NOMO-1 (cell line): ENCODE results near the gene SLC39A12.
A peak's percentile ranks its signal among the peaks of the same experiment; 100 is the strongest.

ENCODE experiments used
- DNase-seq, 2 experiments: peaks; one replicate each; lab custom pipeline; 2025; ENCODE audit not compliant: unreplicated experiment in 2 of 2; lab: John Stamatoyannopoulos, UW

The SLC39A12 gene

DNA sequence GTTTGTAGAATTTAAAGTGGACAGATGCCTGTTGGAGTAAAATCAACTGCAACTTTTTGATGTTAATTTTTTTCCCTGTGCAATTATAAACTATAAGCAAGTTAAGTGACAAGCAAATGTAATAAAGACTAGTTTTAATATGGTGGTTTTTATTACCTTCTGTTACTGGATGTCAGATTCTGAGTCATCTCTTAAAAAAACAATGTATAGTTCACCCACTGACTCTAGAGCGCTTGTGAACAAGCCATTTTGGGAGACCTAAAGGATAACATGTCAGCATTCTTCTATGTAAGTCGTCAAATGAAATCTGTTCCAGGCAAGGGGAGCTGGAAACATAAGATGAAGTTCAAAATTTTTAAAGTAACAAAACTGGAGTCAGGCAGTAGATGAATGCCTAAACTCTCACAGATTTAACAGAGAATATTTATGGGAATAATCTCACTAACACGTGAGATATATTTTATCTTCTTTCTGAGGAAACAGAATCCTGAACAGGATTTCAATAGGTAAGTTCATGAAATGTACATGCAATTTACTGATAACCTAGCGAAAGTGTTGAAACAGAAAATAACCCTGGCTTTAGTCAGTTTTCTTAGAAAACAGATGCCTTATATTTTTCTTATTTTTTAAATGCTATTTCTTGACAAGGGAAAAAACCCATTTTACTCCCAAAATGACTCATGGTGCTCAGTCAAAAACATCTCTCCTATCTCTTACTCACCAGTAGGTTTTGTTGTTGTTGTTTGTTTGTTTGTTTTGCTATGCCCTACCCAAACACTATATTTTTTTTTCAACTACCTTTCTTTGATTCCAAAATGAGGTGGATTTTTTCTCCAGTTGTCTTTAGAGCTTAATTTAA lies 91.7 kb downstream of the SLC39A12 start:
- no peak for DNase-seq

DNA sequence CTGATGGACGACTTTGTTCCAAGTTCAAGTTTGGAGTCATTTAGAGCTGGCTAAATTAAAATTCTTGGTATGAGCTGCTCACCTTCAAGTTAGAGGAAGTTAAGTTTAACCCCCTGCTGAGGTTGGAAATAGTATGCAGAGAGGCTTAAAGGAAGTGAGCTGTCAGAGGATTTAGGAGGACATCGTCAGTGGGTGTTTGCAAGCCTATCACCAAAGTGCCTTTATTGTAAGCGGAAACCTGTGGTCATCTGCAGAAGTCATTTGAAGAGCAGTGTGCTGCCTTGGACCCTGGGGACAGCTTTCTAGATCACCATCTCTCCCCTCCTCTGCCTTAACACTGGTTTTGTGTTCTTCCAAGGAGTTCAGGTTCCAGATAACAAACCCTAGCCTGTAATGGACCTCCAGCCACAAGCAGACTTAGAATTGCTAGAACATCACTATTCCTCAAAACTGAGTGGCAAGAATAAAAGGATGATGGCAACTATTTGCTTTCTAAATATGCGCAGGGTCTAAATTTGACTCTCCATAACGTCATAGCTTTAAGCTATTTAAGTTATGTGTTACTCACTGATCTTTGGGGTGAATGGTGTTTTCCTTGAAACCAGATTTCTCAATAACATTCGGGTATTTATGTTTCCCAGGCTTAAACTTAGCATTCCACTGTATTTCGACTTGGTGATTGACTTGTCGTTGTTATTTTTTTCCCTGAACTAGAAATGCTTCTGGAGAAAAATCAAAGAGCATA lies 93.4 kb downstream of the SLC39A12 start:
- DNase-seq, result peak; percentile 81 to 93

DNA sequence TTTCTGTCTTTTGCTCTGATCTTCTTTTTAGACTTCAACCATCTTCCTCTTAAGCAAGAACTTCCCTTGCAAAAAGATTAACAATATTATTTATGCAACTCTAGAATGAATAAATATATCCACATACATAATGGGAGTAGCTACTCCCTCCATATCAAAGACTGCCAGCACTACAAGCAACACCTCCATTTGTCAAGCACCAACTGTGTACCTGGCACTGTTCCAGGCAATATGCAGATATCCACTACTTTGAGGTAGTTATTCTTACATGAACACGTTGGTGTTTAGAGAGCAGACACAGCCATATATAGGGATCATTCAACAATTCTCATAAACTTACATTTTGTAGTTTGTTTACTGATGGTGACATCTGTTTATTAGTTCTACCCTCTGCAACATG lies 104.9 kb downstream of the SLC39A12 start:
- DNase-seq, result no peak

DNA sequence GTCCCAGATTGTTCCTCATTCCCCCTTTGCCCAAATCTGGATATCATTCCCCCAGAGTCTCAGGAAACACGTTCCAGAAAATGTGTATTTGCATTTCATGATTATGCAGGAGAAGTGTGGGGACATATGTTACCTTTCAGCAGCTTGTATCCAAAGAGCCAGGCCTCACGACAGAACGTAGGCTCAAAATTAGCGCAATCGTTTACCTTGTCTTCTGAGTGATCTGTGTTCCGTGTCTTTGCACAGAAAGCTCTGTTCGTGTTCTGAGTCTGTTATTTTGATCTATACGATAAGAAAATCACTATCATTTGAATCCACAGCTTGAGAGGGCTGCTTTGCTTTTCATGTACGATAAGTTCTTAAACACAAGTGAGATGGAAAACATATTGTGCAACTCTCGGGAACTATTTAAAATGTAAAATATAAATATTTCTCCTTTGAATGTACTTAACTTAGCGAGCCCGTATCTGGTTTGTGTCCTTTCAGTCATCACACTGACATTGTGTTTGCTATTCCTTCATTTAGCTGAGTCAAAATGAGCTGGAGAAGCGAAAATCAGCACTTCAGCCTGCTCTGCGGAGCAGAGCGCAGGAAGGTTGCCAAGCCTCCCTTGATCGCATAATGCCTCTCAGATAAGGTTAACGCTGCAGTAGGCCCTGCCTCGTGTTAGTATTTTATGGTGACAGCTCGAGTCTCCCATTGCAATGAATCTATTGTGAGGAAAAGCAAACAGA lies 108.3 kb downstream of the SLC39A12 start:
- no peak for DNase-seq

DNA sequence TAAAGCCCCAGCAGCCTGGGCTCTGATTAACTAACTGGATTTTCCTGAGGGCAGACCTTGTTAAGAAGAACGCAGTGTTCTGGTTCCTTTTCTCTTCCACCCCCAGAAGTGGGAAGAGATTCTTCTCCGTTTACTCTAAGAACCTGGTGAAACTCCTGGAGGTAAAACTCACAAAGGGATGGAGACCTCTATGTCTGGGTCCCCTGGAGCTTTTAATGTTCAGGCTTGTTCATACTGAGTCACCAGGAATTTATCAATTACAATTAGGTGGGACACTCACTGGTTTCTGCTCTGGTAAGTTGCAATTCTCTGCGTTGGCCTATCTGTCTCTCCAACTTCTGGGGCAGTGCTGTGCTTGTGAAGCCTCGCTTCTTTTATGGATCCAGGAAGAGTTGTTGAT lies 115.2 kb downstream of the SLC39A12 start:
- no peak for DNase-seq

DNA sequence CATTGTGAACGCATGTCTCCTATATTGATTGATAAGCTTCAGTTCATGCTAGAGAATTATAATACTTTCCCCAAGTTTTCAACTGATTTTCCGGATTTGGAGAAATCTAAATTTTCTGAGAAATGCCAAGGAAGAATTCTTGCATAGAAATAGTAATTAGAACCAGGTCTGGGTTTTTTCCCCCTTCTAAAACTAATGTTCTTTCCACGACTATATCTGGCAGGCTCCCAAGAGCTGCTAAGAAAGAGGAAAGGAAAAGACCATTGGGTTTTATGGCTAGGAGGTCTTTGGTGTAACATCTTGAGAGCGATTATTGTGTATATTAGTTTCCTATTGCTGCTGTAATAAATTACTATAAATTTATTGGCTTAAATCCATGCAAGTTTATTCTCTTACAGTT lies 116.7 kb downstream of the SLC39A12 start:
- DNase-seq, result no peak

DNA sequence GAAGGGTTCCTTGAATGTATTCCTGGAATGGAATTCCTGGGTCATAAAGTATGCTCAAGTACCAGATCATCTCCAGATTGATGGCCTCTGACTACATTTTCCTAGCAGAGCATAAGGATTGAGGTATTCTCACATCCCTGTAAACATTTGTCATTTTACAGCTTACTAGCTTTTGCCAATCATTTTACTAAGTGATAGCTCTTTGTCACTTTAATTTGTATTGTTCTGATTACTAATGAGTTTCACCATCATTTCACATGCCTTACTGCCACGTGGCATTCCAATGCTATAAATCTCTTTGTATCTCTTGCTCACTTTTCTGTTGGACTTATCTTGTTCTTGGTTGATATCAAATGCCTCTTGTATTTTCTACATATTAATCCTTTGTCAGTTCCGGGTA lies 119.9 kb downstream of the SLC39A12 start:
- no peak for DNase-seq

DNA sequence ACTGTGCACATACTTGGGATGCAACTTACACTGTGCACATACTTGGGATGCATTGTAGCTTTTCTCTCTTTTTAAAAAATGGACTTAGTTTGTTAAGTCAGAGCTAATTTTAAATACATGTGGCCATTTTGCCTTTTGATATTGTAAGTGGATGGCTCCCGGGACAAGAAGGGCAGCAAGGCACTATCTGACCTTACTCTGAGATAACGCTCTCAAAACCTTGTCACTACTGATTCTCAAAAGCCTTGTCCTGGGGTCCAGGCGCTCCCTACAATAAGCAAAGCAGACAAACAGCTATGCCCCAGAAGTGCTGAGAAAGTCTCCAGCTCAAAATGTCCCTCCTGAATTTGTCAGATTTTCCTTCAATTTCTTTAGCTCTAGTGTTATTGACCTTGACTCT lies 121.6 kb downstream of the SLC39A12 start:
- DNase-seq, result no peak

DNA sequence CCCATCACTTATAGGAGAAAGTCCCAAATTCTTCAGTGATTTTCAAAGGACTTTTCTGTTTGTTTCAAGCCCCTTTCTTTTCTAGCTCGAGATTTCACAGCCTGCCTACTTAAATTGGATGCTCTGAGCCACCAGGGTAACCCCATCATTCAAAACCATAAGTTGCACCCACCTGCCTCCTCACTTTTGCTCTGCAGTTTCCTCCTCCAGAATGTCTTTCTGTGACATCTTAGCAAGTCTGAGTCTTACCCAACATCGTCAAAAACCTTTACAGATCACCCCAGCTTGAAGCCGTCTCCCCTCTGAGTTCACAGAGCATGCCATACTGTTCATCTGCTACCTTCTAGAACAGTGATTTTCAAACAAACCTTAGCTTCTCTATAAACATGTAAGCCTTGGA lies 124.2 kb downstream of the SLC39A12 start:
- no peak for DNase-seq

DNA sequence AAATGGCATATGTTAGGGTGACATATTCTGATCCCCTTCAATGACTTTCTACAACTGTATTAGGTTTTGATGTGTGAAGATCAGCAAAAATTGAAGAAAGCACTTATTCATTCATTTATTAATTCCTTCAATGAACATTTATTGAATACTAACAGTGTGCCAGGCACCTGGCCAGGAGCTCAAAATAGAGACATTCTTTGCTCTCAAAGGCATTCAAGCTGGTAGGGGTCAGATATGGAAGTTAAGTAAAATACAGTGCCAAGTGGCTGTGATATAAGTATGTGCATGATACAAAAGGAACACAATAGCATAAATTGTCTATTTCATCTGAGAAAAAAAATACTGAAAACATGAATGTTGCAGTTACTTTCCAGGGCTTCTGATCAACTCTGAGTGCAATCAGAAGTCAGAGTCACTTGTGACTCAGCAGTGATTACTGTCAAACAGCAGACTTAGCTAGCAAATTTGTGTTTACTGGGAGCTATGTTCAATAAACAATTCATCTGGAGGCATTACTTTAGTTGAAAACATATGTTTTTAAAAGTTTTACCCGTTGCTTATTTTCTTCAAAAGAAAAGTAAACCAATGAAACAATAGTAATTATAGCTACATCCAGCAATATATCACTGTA lies 128.1 kb downstream of the SLC39A12 start:
- DNase-seq, result no peak

DNA sequence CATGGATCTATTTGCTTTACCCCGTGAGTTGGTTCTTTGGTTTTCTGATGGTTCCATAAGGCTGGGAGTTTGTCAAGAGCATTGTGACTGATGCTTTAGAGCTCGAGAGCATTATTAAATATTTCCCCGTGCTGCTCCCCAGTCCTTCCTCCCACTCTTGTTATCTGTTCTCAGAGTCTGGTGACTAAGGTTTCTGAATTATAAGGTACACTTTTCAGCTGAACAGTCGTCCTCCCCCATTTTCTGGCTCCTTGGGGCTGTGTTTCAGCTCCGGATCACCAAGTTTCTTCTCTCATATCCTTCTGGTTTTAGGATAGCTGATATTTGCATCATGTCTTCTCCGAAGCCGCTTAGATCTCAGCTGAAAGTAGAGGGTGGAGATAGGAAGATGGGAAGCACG lies 130.7 kb downstream of the SLC39A12 start:
- no peak for DNase-seq

DNA sequence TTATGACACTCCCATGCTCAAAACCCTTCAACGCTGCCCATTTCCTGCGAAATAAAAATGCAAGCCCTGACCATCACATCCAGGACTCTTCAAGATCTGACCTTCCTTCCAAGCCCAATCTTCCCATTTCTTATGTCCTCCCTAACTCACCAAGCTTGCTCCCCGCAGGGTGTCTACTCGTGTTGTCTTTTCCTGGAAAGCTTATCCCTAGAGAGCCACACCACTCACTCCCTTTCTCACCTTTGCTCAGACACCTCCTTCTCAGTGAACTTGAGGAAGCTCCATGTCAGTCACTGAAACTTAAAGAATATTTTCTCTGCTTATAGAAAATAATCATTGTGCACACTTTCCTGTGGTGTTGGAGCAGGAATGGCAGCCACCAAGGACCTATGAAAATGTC lies 134.1 kb downstream of the SLC39A12 start:
- no peak for DNase-seq

DNA sequence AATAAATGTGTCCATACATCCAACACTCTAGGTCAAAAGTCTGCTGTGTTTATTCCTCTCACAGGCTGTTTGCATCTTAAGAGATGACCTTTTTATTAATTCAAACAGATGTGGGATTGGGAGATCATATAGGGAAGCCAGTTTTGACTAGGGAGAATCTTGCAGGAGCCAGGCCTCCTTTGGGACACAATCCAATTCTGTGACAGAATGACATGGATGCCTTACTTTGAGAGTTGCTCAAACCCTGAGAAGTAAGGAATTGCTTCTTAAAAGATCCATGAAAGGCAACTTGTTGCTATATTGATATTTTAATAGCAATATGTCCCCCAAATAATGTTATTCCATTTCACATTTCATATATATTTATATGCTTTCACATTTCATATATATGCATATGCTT lies 135.0 kb downstream of the SLC39A12 start:
- DNase-seq, result no peak

DNA sequence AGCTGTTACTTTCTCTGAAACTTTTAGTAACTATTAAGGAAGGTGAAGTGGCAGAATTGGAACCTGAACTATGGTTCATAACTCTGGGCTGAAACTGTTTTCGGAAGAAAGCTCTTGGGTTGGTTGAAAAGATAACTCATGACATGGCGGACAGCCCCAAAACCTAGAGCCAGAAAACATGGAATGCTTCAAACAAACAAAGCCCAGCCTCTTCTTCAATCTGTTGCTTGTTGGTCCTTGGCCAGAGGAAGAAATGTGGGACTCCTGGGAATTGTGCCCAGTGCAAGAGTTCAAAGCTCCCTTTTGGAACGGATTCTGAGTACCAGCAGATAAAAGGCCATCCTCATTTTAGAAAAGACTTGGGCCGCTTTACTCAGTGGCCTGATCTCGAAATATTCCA lies 135.6 kb downstream of the SLC39A12 start:
- DNase-seq, result no peak
